Femur (tissue), 1 donor: Measurements from ENCODE around the gene KCNAB1.

ENCODE experiments used
- DNase-seq: peaks from one replicate; pipeline ENCODE4 v3.0.0-alpha.2; 2017

KCNAB1 gene

DNA sequence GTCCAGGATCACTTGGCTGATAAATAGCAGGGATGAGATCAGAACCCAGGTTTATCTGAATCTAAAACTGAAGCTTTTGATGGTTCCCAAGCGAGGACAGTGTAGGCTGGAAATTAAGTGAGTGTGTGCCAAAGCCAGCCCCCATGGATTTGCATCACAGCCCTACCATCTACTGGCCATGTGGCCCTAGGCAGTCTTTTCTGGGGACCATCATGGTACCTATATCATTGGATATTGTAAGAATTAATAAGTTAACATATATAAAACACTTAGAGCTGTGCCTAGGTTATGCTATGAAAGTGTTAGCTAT is 467.3 kb downstream of the KCNAB1 start:
- no peak for DNase-seq
